Measurements from ENCODE around the gene CGN.

- no peak for TF ChIP-seq CTCF (IDR thresholded peaks at IDR 0.05)
- TF ChIP-seq POLR2A (IDR thresholded peaks at IDR 0.05): no peak
- TF ChIP-seq POLR2AphosphoS5 (IDR thresholded peaks at IDR 0.05): no peak
Observed at GRCh38 chr1:151482017-151482416, 29.2 kb upstream of the CGN start.
